ENCODE measurements around the gene HOXA13.
A peak's percentile ranks its signal among the peaks of the same experiment; 100 is the strongest.

GRCh38 chr7:27210441-27211083, 10.7 kb upstream of the HOXA13 start:
- peak; percentile 83 for TF ChIP-seq CTCF (conservative IDR thresholded peaks at IDR 0.05; ENCODE audit: low read depth, low read length)
- no peak for TF ChIP-seq EZH2 (IDR thresholded peaks at IDR 0.05; ENCODE audit: low read length, unreplicated experiment)
- no peak for TF ChIP-seq EZH2phosphoT487 (IDR thresholded peaks at IDR 0.05; ENCODE audit: borderline replicate concordance, low read length)

Data from PC-3 (cell line).